ENCODE measurements around the gene CFAP54. TPM values are rescaled to one million over a fixed set of nuclear protein-coding genes. Genes with fewer than 3 reads are reported as not detected.

CFAP54 gene
- total and polyA plus RNA-seq, 2 of the 4 experiments (the other 2 are of a cell fraction): 0.18 to 0.41 TPM

- H3K9me3 ChIP-seq (ENCODE audit: control insufficient read depth, insufficient read depth, low read length): no peaks in the 10 kb centered on the region
- no peaks in the 10 kb centered on the region for H3K36me3 ChIP-seq (ENCODE audit: control insufficient read depth, insufficient read depth, low read length)
- no peak overlapping the region for H4K5ac ChIP-seq (ENCODE audit: low read depth, low read length)
- no peak overlapping the region for H3K14ac ChIP-seq (replicated peaks; ENCODE audit: low read depth, low read length)
- H3K9me1 ChIP-seq (ENCODE audit: insufficient read depth, low read length): no peaks in the 10 kb centered on the region
- H2BK20ac ChIP-seq (ENCODE audit: low read depth, low read length): no peak overlapping the region
- ChIA-PET POLR2A (ENCODE audit: unreplicated experiment) (no interaction called here), CTCF (no interaction called here)
- H3K4me1 ChIP-seq (ENCODE audit: control insufficient read depth, insufficient read depth, low read length): no peaks in the 10 kb centered on the region
- no peak overlapping the region for H3K27ac ChIP-seq (ENCODE audit: insufficient read depth, low read length)
- dilution Hi-C loops (cut with HindIII; ENCODE audit: low sequenced_read_pairs, unreplicated experiment) (no loop called here), in situ Hi-C loops (cut with MboI; ENCODE audit: low sequenced_read_pairs) (no loop called here), intact Hi-C loops (cut with micrococcal nuclease) (loop anchor here (10.0 kb wide), 1 partner anchor 200 kb away; no protein-coding TSS in a partner anchor)
- 0 out of 2 replicates have a peak overlapping the region, but pooled peaks have one; percentile 50 for H2AK5ac ChIP-seq (ENCODE audit: low read depth, low read length)
- H3K27me3 ChIP-seq (ENCODE audit: control insufficient read depth, insufficient read depth, low read length): no peaks in the 10 kb centered on the region
- WGBS, 2 experiments (ENCODE audit: extremely low coverage in 2 of 2, insufficient read length in 1 of 2): 100% methylated on average over 3 of the region's 11 CpGs; no CpG with 5 or more reads in 1 of the 2 experiments
- H3K4ac ChIP-seq (ENCODE audit: low read depth, low read length): no peak overlapping the region
- no peaks in the 10 kb centered on the region for H4K20me1 ChIP-seq (ENCODE audit: insufficient read depth, low read length)
- no peak overlapping the region for H3K18ac ChIP-seq (ENCODE audit: low read depth, low read length)
- H2BK15ac ChIP-seq (ENCODE audit: low read depth, low read length): no peak overlapping the region
- no TSS peak for BruUV-seq (replicated peaks)
- no peak overlapping the region for H2BK5ac ChIP-seq (ENCODE audit: low read depth, low read length, poor library complexity, severe bottlenecking)
- no peak overlapping the region for H3K23ac ChIP-seq (ENCODE audit: low read depth, low read length)
- H2BK120ac ChIP-seq (ENCODE audit: low read depth, low read length): no peak overlapping the region
- ATAC-seq (ENCODE audit: low read depth) (no peak), DNase-seq (no peak)
- H4K91ac ChIP-seq (ENCODE audit: insufficient read depth, low read depth, low read length): no peak overlapping the region
- H3K4me3 ChIP-seq (ENCODE audit: insufficient read depth, low read depth, low read length): no peak overlapping the region
- H3K4me2 ChIP-seq (ENCODE audit: low read depth, low read length): no peak overlapping the region
- H2AFZ ChIP-seq (replicated peaks; ENCODE audit: low read length, poor library complexity): no peak overlapping the region
- H3K56ac ChIP-seq (ENCODE audit: extremely low read depth, insufficient read depth, low read length): no peak overlapping the region
- H3K9ac ChIP-seq (ENCODE audit: low read depth, low read length): no peak overlapping the region
- H2AK9ac ChIP-seq (replicated peaks; ENCODE audit: low read depth, low read length, poor library complexity): no peak overlapping the region
- H4K8ac ChIP-seq (ENCODE audit: low read depth in 2 of 2, low read length in 2 of 2): no peak overlapping the region
- H3K79me1 ChIP-seq (ENCODE audit: low read depth in 1 of 2, low read length in 2 of 2): no peaks in the 10 kb centered on the region
- no peak for TF ChIP-seq CEBPB (IDR thresholded peaks at IDR 0.05; ENCODE audit: low read depth, low read length)
- TF ChIP-seq MAZ (IDR thresholded peaks at IDR 0.05; ENCODE audit: borderline replicate concordance, low read depth, low read length): no peak
Measured at GRCh38 chr12:96495155-96495554, 5.8 kb downstream of the CFAP54 start.

Data from IMR-90 (cell line).